ENCODE data around the gene CKAP2L.

The CKAP2L gene

GRCh38 chr2:112768432-112768831 lies 4.0 kb upstream of the CKAP2L start:
- TF ChIP-seq CTCF (IDR thresholded peaks at IDR 0.05; ENCODE audit: borderline replicate concordance, control extremely low read depth, extremely low read depth, insufficient read depth, missing control alignments), result no peak
- in situ Hi-C loops (cut with MboI; ENCODE audit: low sequenced_read_pairs, unreplicated experiment), result no loop called here
- no peak for DNase-seq (ENCODE audit: low spot score)

GRCh38 chr2:112767693-112768330 lies 3.4 kb upstream of the CKAP2L start:
- DNase-seq (ENCODE audit: low spot score), result no peak
- no peak for TF ChIP-seq CTCF (IDR thresholded peaks at IDR 0.05; ENCODE audit: borderline replicate concordance, control extremely low read depth, extremely low read depth, insufficient read depth, missing control alignments)
- in situ Hi-C loops (cut with MboI; ENCODE audit: low sequenced_read_pairs, unreplicated experiment), result no loop called here

- in situ Hi-C loops (cut with MboI; ENCODE audit: low sequenced_read_pairs, unreplicated experiment), result no loop called here
- no peak for DNase-seq (ENCODE audit: low spot score)
- no peak for TF ChIP-seq CTCF (IDR thresholded peaks at IDR 0.05; ENCODE audit: borderline replicate concordance, control extremely low read depth, extremely low read depth, insufficient read depth, missing control alignments)
Measured at GRCh38 chr2:112765251-112765650, 842 bp upstream of the CKAP2L start.

GRCh38 chr2:112762276-112762675 lies 2.1 kb downstream of the CKAP2L start:
- TF ChIP-seq CTCF (IDR thresholded peaks at IDR 0.05; ENCODE audit: borderline replicate concordance, control extremely low read depth, extremely low read depth, insufficient read depth, missing control alignments), result no peak
- no peak for DNase-seq (ENCODE audit: low spot score)
- in situ Hi-C loops (cut with MboI; ENCODE audit: low sequenced_read_pairs, unreplicated experiment), result no loop called here

- no peak for TF ChIP-seq CTCF (IDR thresholded peaks at IDR 0.05; ENCODE audit: borderline replicate concordance, control extremely low read depth, extremely low read depth, insufficient read depth, missing control alignments)
- DNase-seq (ENCODE audit: low spot score), result no peak
- in situ Hi-C loops (cut with MboI; ENCODE audit: low sequenced_read_pairs, unreplicated experiment), result no loop called here
Measured at GRCh38 chr2:112760149-112760548, 4.3 kb downstream of the CKAP2L start.

GRCh38 chr2:112758711-112759110 lies 5.7 kb downstream of the CKAP2L start:
- DNase-seq (ENCODE audit: low spot score), result no peak
- in situ Hi-C loops (cut with MboI; ENCODE audit: low sequenced_read_pairs, unreplicated experiment), result no loop called here
- TF ChIP-seq CTCF (IDR thresholded peaks at IDR 0.05; ENCODE audit: borderline replicate concordance, control extremely low read depth, extremely low read depth, insufficient read depth, missing control alignments), result no peak

All from GM13976 (cell line).